Stimulated activated CD4-positive, alpha-beta T cell treated with anti-CD3 and anti-CD28 coated beads, Interleukin-2, amount 100 ng/mL, for 48 hours (primary cell): ENCODE data around the gene FHAD1.
A peak's percentile ranks its signal among the peaks of the same experiment; 100 is the strongest.

Experiments
- DNase-seq, 2 donors: peaks; one replicate each; pipeline ENCODE4 v3.0.0-alpha.2; 2020

The FHAD1 gene

GRCh38 chr1:15310544-15310943, 63.5 kb downstream of the FHAD1 start:
- no peak for DNase-seq

DNA sequence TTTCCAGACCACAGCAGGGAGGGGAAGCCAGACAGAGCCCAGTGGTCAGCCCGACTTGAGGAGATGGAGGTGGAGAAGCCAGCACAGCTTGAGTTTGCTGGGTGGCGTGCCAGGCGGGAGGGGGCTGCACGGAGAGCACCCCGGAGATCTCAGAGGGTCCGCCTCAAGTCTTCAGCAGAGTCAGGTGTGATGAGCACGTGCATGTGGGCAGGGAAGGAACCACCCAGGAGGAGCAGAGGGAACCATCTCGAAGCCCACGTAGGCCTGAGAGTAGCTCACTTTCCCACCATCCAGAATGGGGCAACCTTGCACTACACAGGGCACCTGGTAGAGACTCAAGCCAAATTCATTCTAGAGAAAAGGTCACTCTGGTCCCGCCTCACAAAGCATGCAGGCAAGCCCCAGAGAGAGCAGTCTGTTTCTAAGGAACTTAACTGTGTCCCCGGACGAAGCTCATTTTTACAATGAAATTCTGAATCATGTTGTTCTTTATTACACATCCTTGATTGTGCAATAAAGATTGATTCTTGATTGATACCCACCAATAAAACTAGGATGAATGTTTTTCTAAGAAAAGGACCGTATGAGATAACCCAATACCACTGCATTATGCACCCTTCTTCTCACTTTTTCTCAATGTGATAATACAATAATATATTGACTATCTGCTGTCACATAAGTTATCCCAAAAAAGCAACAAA, 64.2 kb downstream of the FHAD1 start:
- DNase-seq, result no peak

- no peak for DNase-seq
Measured at GRCh38 chr1:15311880-15312279, 64.9 kb downstream of the FHAD1 start.

DNA sequence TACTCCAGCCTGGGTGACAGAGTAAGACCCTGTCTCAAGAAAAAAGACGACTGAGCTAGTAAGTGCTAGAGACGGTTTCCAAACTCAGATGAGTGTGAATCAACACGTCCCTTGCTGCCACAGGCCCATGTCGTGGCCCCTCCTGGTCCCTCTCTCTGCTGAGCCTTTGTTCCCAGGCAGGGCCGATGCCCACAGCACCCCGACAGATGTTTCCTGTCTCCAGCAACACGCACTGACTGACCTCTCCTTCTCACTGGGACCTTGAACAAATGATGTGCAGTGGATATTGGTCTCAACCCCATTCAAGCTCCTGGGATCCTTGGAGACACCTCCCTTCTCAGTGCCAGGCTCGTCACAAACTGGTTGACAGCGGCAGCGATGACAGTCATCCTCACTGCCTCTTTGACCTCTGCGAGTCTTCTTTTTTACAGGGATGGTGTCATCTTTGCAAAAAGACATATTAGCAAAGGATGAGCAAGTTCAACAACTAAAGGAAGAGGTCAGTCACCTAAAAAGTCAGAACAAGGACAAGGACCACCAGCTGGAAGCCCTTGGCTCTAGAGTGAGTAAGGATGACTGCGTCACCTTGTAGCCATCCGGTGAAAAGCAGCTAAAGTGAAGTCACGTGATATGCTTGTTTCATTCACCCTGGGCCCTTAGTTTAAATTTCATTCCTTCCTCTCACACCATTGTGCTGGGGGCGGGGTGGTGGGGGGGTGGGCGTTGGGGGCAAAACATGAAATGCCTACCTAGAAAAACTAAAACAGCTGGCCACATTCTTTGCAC, 65.8 kb downstream of the FHAD1 start:
- DNase-seq, result no peak

GRCh38 chr1:15314328-15315281, 67.6 kb downstream of the FHAD1 start:
- DNase-seq, result no peak

- DNase-seq, result no peak
Measured at GRCh38 chr1:15315815-15316214, 68.8 kb downstream of the FHAD1 start.

- DNase-seq, result no peak
Measured at GRCh38 chr1:15316510-15316909, 69.5 kb downstream of the FHAD1 start.

- no peak for DNase-seq
Measured at GRCh38 chr1:15320267-15320666, 73.2 kb downstream of the FHAD1 start.

GRCh38 chr1:15321601-15322000, 74.6 kb downstream of the FHAD1 start:
- no peak for DNase-seq

GRCh38 chr1:15322648-15323350, 75.8 kb downstream of the FHAD1 start:
- no peak for DNase-seq

DNA sequence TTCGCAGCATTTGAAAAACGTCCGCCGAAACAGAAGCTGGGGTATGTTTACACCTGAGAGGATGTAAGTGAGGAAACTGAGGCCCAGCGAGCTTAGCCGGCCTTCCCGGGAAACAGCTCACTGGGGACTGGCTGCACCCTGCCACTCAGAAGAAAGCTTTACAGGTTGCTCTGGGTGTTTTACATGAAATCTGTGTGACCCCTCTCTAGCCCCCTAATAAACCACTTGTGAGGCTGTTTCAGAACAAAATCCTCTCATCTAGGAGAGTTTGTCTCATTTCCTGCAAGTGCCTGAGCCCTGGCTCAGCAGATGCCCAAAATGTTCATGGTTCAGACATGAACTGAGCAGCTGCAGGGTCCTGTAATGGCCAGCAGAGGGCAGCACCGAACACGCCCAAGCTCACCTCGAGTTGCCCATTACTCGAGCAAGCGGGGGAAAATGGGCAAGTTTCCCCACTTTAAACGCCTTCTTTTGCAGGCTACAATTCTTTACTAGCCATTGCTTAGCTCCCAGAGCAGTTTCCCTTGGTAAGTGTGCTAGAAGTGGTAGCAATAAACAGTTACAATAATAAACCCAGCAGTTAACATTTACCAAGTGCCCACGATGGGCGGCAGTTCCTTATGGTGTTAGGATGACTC, 76.4 kb downstream of the FHAD1 start:
- DNase-seq, result peak; percentile 63 to 71

- DNase-seq, result no peak
Measured at GRCh38 chr1:15323989-15324868, 77.2 kb downstream of the FHAD1 start.

GRCh38 chr1:15324869-15325335, 77.9 kb downstream of the FHAD1 start:
- DNase-seq, result no peak

- no peak for DNase-seq
Measured at GRCh38 chr1:15325375-15326085, 78.5 kb downstream of the FHAD1 start.

DNA sequence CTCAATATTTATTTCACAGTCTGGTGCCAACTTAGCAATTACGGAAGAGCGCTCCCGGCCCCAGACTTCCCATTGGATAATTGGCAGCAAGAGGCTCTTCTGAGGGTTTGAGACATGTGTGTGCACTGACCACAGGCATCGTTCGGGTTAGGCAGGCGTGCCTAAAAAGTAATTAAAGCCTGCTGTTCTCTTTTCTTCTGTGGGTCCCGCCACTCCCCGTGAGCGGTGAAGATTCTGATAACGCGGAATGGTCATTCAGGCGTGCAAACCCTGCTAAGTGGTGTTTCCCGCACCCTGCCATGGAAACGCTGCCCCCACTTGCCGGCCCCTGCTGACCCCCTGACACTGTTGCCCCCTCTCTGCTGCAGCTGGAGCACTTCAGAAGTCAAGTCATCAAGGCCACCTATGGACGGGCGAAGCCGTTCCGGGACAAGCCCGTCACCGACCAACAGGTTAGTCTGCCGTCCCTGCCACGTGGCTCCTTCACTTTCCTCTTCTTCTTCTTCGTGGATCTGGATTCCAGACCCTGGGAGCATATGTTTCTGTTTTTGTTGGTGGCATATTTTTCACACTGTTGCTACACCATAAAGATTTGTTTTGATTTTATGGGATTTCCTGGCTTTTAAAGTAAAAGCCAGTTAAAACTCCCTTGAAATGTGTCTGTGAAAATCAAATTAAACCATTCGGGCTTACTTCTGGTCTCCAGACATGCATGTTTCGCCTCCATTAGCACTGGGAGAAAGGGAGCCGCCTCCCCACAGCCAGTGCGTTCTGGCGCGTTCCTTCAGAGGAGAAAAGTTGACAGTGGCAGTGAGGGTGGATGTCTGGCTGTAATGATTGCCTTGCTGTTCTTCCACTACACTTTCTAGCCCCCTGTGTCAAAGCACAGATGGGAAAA, 79.9 kb downstream of the FHAD1 start:
- DNase-seq, result no peak

DNA sequence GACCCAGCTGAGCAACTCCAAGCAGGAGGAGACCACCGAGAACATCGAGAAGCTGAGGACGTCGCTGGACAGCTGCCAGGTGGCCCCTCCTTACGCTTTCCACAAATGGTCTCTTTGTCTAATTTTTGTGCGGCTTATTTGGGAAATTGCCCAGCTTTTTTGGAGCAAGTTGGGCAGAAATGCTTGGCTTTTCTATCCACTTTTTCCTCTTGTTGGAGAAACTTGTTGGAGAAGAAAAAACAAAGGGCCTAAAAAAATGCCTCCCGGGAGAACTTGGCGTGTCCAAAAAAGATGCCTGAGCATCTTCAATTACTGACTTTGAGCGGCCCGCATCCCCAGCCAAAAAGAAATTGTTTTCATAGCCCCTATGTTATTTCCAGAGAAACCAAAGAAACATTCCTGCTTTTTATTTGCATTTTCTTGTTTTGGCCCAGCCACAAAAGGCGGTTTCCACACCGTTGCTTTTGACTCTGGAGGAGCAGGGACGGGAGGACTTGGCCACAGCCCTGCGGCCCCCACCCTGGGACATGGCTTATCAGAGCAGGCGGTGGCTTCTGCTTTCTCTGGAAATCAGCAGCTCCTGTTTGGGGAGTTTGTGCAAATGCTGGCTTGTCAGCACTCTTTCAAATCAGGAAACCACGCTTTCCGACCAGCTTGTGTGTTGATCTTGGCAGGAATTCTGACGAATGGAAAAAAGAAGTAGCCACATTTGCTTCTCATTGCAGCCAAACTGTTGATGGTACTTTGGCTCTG, 81.5 kb downstream of the FHAD1 start:
- no peak for DNase-seq

DNA sequence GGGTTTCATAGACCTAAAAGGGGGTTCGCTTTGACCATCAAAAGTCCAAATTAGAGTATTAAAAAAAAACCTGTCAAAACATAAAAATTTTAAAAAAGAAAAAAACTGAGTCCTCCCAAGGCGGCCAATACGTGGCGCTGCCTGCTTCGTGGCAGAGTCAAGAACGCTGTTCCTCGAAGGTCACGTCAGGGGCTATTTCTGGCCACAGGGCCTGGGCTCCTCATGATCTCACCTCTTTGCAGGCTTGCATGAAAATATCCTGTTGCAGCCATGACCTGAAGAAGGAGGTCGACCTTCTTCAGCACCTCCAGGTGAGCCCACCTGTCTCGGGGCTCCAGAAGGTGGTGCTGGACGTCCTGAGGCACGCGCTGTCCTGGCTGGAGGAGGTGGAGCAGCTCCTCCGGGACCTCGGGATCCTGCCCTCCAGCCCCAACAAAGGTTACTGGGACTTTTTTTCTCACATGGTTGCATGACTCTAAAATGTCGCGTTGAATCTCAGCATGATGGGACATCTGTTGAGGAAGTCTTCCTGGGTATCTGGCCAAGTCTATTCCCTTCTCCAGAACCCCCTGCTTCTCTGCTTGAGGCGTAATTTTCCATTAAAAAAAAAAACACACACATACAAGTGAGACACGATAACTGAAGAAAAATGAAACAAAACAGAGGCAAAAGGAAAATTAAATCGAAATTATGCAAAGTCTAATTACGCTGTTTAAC, 82.2 kb downstream of the FHAD1 start:
- no peak for DNase-seq

GRCh38 chr1:15330028-15330427, 83.0 kb downstream of the FHAD1 start:
- no peak for DNase-seq
